ENCODE results near the gene DGCR2.
"Not testable (repeated sequence)": the region's sequence is repeated elsewhere in the genome, so short reads cannot be mapped to it uniquely, and the experiment has no call there.

Gene DGCR2

DNA sequence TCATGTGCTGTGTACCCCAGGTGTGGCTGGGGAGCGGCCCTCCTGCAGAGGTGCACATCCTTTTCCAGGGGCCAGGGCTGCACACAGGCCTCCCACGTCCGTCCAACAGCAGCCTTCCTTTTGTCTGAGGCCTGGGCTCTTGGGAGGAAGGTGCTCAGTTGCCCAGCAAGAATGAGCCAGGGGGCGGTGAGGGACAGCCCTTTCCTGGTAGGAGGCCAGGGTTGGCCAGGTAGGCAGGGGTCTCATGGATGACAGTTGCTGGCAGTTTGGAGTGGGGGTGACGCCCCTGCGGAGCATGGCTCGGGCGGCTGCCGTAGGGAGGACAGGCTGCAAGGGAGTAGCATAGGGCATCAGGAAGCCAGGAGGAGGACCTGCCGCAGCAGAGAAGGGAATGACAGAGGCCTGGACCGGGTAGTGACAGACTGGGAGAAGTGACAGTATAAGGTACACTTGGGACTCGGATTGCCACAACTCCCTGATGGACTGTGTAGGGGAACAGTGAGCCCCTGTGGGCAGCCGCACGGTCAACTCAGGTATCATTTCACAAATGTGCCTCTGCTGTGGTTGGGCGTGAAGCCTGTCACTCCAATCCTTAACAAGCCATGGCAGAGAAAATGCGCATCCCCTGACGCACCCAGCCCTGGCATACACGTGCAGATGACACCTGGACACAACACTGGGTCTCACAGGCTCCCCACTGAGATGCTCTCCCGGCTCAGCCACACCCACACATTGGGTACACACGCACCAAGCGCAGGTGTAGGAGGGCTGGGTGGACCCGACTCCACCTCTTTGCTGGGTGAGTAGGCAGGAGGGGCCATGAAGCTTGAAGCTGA lies 79.7 kb downstream of the DGCR2 start:
- DNase-seq (ENCODE audit: low spot score), result no peak

DNA sequence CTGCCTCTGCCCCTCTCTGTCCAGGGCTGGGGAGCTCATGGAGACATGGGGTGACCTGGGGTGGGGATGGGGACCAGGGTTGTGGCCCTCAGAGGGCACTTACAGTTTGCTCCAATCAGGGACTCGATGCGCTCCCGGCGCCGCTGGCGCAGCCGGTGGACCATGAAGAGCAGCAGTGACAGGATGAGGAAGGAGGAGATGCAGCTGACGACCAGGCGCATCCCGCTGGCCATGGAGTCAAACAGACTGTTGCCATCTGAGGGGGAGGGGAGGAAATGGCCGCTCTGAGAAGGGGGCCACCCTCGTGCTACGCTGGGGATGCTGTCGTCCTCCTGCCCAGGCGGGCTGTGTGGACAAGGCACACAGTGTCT lies 80.5 kb downstream of the DGCR2 start:
- no peak for DNase-seq (ENCODE audit: low spot score)

GRCh38 chr22:19040888-19041703 lies 81.1 kb downstream of the DGCR2 start:
- no peak for DNase-seq (ENCODE audit: low spot score)

- no peak for DNase-seq (ENCODE audit: low spot score)
Observed at GRCh38 chr22:19040391-19040861, 81.8 kb downstream of the DGCR2 start.

DNA sequence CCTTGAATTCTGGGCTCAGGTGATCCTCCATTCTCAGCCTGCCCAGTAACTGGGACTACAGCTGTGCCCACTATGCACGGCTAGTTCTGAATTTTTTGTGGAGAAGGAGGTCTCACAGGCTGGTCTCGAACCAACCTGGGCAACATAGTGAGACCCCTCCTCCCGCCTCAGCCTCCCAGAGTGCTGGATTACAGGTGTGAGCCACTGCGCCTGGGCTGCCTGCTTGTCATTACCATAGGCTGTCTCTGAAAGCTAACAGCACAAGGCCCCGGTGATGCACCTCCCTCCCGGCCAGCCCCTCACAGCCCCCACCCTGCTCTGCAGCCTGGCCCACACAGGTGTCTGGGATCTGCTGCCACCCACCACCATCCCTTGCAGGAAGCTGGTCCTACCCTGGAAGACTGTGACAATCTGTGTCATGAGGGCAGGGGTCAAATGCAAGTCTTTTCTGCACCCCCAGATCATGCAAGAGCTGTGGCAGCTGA lies 82.4 kb downstream of the DGCR2 start:
- no peak for DNase-seq (ENCODE audit: low spot score)

DNA sequence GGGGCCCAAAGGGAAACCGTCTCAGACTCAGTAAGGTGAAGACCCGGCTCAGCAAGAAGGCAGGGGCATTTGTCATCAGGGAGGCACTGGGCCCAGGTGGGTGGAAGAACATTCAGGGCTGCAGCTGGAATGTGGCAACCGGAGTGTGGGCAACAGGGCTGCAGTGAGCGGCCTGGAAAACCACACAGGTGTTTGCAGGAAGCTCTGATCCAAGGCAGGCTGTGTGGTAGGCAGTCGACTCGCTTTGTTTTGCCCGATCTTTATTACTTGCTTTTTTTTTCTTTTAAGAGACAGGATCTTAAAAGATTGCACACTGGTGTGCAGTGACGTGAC lies 82.8 kb downstream of the DGCR2 start:
- DNase-seq (ENCODE audit: low spot score), result no peak

DNA sequence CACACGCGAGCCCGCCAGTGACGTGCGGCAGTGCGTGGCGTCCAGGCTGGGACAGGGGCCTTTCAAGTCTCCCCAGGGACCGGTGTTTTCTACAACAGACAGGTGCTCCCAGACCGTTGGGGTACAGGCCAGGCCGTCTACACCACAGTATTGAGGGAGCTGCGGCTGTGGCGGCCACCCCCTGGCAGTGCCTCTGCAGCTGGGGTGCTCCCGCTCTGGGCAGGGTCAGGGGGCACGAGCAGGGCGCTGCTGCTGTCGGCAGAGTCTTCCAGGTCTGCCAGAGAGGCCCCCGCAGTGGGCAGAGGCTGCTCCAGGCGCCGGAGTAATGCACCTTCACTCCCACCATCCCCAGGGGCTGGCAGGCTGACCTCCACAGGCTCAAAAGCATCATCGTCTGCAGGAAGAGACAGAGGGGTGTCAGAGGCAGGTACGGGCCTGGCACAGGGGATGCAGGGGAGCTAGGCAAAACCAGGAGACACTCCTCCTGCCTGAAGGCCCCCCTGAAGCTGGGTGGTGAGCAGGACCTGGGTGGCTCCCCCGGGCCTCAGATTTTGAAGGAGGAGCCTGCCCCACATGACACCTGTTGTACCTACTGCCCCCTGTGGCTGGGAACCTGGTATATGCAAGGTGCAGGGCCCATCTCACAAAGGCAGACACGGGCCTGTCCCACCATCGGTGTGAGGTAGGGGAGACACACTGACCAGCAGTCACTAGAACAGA lies 83.3 kb downstream of the DGCR2 start:
- DNase-seq (ENCODE audit: low spot score), result no peak

GRCh38 chr22:19038164-19038546 lies 84.1 kb downstream of the DGCR2 start:
- DNase-seq (ENCODE audit: low spot score), result no peak

DNA sequence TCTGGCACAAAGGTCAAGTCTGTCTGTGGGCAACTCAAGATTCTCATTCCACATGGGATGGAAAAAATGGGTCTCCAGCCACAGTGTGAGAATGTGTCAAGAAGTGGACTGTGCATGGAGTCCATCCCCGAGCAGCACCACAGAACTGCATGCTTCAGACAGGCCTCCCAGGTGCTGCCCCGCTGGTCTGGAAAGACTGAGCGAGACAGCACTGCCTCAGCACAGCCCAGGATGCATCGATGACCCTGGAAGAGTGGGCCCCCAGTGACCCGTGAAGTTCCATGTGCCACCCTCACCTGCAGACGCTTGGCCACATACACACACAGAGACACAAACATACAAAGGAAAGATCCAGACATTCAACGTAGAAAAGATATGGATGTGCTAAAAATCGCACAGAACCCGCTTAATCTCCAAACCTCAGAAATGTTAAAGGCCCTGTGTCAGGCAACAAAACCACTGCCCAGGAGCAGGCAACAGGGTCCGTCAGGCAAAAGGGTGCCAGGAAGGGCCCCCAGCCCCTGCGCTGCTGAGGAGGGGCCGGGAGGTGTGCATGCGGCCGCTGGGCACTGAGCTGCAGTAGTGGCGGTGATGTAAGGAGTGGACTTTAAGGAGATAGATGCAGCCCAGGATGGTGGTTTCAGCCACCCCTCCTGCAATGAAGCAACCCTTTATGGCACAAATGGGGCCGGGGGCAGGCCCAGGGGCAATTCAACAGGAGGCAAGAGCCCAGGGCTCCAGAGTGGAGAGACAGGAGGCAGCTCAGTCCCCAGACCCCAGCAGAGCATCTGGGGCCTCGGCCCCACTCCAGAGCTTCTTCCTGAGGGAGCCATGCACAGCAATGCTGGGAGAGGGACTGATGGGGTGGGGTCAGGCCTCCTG lies 84.7 kb downstream of the DGCR2 start:
- no peak for DNase-seq (ENCODE audit: low spot score)

- DNase-seq (ENCODE audit: low spot score), result no peak
Observed at GRCh38 chr22:19036523-19037273, 85.5 kb downstream of the DGCR2 start.

- no peak for DNase-seq (ENCODE audit: low spot score)
Observed at GRCh38 chr22:19036229-19036522, 86.0 kb downstream of the DGCR2 start.

DNA sequence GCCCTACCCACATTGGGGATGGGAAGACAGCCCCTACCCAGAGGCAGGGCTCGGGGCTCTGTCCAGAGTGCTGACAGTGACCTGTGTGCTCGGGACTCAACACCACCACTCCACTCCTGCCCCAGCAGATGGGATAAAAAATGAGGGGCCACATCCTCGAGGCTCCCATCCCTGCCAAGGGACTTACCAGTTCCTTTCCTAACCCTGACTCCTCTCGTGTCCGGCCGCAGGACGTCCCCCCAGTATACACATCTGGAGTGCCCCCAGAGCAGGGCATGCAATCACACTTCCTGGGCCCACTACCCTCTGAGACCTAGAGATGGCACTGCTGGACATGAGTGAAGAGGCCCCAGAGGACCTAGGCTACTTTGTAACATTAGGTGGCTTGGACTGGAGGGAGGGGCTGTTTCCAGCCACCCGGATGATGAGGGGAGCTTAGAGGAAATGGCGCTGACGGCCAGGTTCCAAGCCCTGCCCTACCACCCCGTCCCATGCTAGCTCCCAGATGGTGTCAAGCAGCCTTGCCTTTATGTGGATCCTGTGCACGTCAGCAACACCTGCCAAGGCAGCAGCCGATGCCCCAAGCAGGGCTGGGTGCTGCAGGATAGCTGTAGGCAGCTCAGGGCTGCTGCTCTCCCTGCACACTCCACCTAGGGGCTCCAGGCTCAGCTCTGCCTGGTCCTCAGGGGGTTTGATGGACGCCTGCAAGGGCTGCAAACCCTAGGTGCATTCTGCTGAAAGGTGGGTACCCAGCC lies 86.6 kb downstream of the DGCR2 start:
- DNase-seq (ENCODE audit: low spot score), result no peak

GRCh38 chr22:19035126-19035473 lies 87.1 kb downstream of the DGCR2 start:
- not testable (repeated sequence) for DNase-seq (ENCODE audit: low spot score)

DNA sequence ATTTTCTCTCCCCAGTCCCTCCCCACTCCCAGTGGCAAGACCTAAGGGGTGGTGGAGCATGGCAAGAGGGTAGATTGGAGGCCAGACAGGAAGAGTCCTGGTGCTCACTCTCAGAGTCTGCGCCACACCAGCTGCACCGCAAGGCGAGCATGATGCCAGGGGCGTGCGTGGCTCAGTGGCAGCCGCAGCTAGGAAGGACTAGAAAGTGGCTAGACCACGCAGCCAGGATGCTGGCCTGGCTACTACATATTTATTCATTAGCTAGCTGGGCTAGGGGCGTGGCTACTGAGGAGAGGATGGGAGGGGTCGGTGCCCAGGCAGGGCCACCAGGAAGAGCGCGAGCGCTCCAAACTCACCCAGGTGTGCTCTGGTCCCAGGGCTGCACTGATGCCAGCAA lies 87.5 kb downstream of the DGCR2 start:
- DNase-seq (ENCODE audit: low spot score), result not testable (repeated sequence)

GRCh38 chr22:19034031-19034723 lies 88.0 kb downstream of the DGCR2 start:
- not testable (repeated sequence) for DNase-seq (ENCODE audit: low spot score)

DNA sequence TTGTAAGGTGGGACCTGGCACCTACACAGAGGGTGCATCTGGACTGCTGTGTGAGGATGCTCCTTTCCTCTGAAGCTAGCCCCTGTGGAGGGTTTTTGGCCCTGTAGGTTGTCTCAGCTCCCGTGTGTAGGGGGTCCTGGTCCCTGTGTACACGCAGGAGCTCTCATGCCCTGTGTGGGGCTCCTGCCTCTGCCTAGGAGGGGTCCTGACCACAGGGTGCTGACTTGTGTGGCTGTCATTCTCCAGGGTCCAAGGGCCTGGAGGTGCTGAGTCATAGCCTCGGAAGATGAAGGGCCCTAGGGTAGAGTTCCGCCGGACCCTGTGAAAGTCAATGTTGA lies 88.7 kb downstream of the DGCR2 start:
- DNase-seq (ENCODE audit: low spot score), result not testable (repeated sequence)

- not testable (repeated sequence) for DNase-seq (ENCODE audit: low spot score)
Observed at GRCh38 chr22:19032898-19033567, 89.2 kb downstream of the DGCR2 start.

- DNase-seq (ENCODE audit: low spot score), result not testable (repeated sequence)
Observed at GRCh38 chr22:19032156-19032785, 89.9 kb downstream of the DGCR2 start.

GRCh38 chr22:19030889-19031252 lies 91.3 kb downstream of the DGCR2 start:
- DNase-seq (ENCODE audit: low spot score), result not testable (repeated sequence)

Measured in CD4-positive, alpha-beta T cell treated with Interleukin-15 for 4 hours (primary cell).